Smooth muscle cell (in vitro differentiated cells): ENCODE results near the gene SCN9A. TPM values are rescaled to one million over a fixed set of nuclear protein-coding genes. Genes with fewer than 3 reads are reported as not detected.

Experiments
- DNase-seq: peaks from one replicate; lab custom pipeline; 2025; ENCODE audit not compliant: unreplicated experiment; lab: John Stamatoyannopoulos, UW
- H2AFZ ChIP-seq: fragments of 200-600 bp; sonication (generic); 2 replicates; pipeline ENCODE4 v1.6.0; 2016; ENCODE audit warnings: antibody characterized with exemption, low read depth, mild to moderate bottlenecking
- H3F3A ChIP-seq: fragments of 200-600 bp; sonication (generic); 2 replicates; pipeline ENCODE4 v1.6.0; 2017; ENCODE audit warnings: antibody characterized with exemption, low read depth
- H3K27ac ChIP-seq: fragments of 200-600 bp; sonication (generic); 2 replicates; pipeline ENCODE4 v1.5.1; 2016; ENCODE audit warnings: low read depth, mild to moderate bottlenecking
- H3K27me3 ChIP-seq: fragments of 200-600 bp; sonication (generic); 2 replicates; pipeline ENCODE4 v1.6.1; 2016; ENCODE audit warnings: low read depth, mild to moderate bottlenecking
- H3K36me3 ChIP-seq: fragments of 200-600 bp; sonication (generic); 2 replicates; pipeline ENCODE4 v1.5.1; 2016; ENCODE audit warnings: low read depth
- H3K4me1 ChIP-seq: fragments of 200-600 bp; sonication (generic); 2 replicates; pipeline ENCODE4 v1.5.1; 2016; ENCODE audit warnings: low read depth
- H3K4me2 ChIP-seq: fragments of 200-600 bp; sonication (generic); 2 replicates; pipeline ENCODE4 v1.6.0; 2016; ENCODE audit warnings: mild to moderate bottlenecking
- H3K4me3 ChIP-seq: fragments of 200-600 bp; sonication (generic); 2 replicates; pipeline ENCODE4 v1.5.1; 2016; ENCODE audit warnings: mild to moderate bottlenecking
- H3K79me2 ChIP-seq: fragments of 200-600 bp; sonication (generic); 2 replicates; pipeline ENCODE4 v1.6.0; 2016; ENCODE audit warnings: low read depth, mild to moderate bottlenecking
- H3K9ac ChIP-seq: fragments of 200-600 bp; sonication (generic); 2 replicates; pipeline ENCODE4 v1.6.0; 2016; ENCODE audit warnings: low read depth
- H3K9me3 ChIP-seq: fragments of 200-600 bp; sonication (generic); replicated peaks from 2 replicates; pipeline ENCODE4 v1.5.1; 2016; ENCODE audit warnings: low read depth
- H4K20me1 ChIP-seq: fragments of 200-600 bp; sonication (generic); 2 replicates; pipeline ENCODE4 v1.6.0; 2016; ENCODE audit warnings: low read depth
- WGBS: methylation state at CpG from one replicate; pipeline ENCODE4 v1.1.7; 2016; ENCODE audit warnings: low lambda C conversion rate; 5-methylcytosine and 5-hydroxymethylcytosine counted together
- polyA plus RNA-seq: library from polyadenylated mRNA; unstranded; fragments of >200 nt; fragmentation: Nextera tagmentation; extraction: Ambion mirVana; gene quantifications from 2 replicates; pipeline ENCODE4 v1.2.1, GENCODE V29; 2016
- total RNA-seq: library from RNA; depleted of rRNA; stranded (reverse); fragments of >200 nt; gene quantifications from 2 replicates; pipeline ENCODE4 v1.2.3, GENCODE V29; 2014
- TF ChIP-seq, protein P1 (sequence below): fragments of 200-600 bp; sonication (generic); IDR thresholded peaks from 2 replicates; pipeline ENCODE4 v1.5.1; 2017; ENCODE audit warnings: borderline replicate concordance, mild to moderate bottlenecking, antibody characterized with exemption; ENCODE audit not compliant: insufficient read depth, poor library complexity, severe bottlenecking

The SCN9A gene
- total and polyA plus RNA-seq, 2 experiments from 2014 or later, result 0.49 TPM; not detected in 1

- TF ChIP-seq, protein P1, sequence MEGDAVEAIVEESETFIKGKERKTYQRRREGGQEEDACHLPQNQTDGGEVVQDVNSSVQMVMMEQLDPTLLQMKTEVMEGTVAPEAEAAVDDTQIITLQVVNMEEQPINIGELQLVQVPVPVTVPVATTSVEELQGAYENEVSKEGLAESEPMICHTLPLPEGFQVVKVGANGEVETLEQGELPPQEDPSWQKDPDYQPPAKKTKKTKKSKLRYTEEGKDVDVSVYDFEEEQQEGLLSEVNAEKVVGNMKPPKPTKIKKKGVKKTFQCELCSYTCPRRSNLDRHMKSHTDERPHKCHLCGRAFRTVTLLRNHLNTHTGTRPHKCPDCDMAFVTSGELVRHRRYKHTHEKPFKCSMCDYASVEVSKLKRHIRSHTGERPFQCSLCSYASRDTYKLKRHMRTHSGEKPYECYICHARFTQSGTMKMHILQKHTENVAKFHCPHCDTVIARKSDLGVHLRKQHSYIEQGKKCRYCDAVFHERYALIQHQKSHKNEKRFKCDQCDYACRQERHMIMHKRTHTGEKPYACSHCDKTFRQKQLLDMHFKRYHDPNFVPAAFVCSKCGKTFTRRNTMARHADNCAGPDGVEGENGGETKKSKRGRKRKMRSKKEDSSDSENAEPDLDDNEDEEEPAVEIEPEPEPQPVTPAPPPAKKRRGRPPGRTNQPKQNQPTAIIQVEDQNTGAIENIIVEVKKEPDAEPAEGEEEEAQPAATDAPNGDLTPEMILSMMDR, result no peak
- Histone ChIP-seq H3K36me3 (no peaks in the 10 kb centered on the region), H3K9ac (no peak overlapping the region)
Observed at GRCh38 chr2:166418853-166419615, 43.3 kb upstream of the SCN9A start.

DNA sequence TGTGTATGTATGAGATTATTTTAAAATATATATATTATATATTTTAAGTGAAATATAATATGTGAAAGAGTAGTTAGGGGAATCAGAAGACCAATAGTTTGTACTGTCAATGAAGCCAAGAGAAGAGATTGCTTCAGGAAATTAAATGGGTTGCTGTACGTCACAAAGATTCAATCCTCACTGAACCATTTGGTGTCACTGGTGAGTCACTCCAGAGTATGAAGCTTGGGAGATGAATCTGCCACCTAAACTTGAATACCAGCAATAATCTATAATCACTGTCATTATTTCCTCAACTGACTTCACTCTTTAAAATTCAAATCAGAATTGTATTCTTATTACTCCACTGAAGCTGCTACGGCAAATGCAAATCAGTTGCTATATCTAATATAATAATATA is 41.9 kb upstream of the SCN9A start:
- H3K27ac ChIP-seq, result no peak overlapping the region
- no peaks in the 10 kb centered on the region for H4K20me1 ChIP-seq
- 55% methylated on average over 2 of the region's 2 CpGs for WGBS
- no peaks in the 10 kb centered on the region for H3K36me3 ChIP-seq
- no peaks in the 10 kb centered on the region for H3K9me3 ChIP-seq
- H3K27me3 ChIP-seq, result no peaks in the 10 kb centered on the region
- no peak for DNase-seq
- H3K4me3 ChIP-seq, result no peak overlapping the region
- no peaks in the 10 kb centered on the region for H3F3A ChIP-seq
- H2AFZ ChIP-seq, result no peak overlapping the region
- H3K4me1 ChIP-seq, result no peaks in the 10 kb centered on the region
- no peaks in the 10 kb centered on the region for H3K79me2 ChIP-seq
- no peak overlapping the region for H3K9ac ChIP-seq
- TF ChIP-seq, protein P1, result no peak
- no peak overlapping the region for H3K4me2 ChIP-seq

More at GRCh38 chr2:166418853-166419615, 43.3 kb upstream of the SCN9A start:
- DNase-seq, result no peak
- H3K79me2 ChIP-seq, result no peaks in the 10 kb centered on the region
- WGBS, result 72% methylated on average over 5 of the region's 5 CpGs
- no peak overlapping the region for H3K27ac ChIP-seq
- H3K4me2 ChIP-seq, result no peak overlapping the region
- no peaks in the 10 kb centered on the region for H3K9me3 ChIP-seq
- H3K4me3 ChIP-seq, result no peak overlapping the region
- no peaks in the 10 kb centered on the region for H4K20me1 ChIP-seq
- H3K4me1 ChIP-seq, result no peaks in the 10 kb centered on the region
- no peaks in the 10 kb centered on the region for H3K27me3 ChIP-seq
- no peaks in the 10 kb centered on the region for H3F3A ChIP-seq
- no peak overlapping the region for H2AFZ ChIP-seq

DNA sequence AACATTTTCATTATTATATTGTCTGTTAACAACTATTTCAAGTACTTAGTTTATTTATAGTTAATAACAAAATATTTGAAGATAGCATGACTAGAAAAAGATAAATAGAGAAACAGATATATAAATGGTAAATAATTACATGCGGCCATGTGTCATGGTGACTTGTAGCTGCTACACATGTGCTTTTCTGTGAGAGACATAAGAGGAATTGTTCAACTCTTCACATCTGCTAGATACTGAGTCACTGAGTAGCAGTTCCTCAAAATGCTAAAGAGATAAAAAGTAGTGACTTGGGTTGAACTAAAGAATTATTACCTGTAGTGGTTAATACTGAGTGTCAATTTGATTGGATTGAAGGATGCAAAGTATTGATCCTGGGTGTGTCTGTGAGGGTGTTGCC is 37.5 kb upstream of the SCN9A start:
- 97% methylated on average over 1 of the region's 1 CpG for WGBS
- no peaks in the 10 kb centered on the region for H3K27me3 ChIP-seq
- no peak overlapping the region for H2AFZ ChIP-seq
- no peak for DNase-seq
- no peaks in the 10 kb centered on the region for H3K36me3 ChIP-seq
- no peak overlapping the region for H3K9ac ChIP-seq
- no peak overlapping the region for H3K27ac ChIP-seq
- TF ChIP-seq, protein P1, result no peak
- no peak overlapping the region for H3K4me2 ChIP-seq
- H3K79me2 ChIP-seq, result no peaks in the 10 kb centered on the region
- no peaks in the 10 kb centered on the region for H3K4me1 ChIP-seq
- H3F3A ChIP-seq, result no peaks in the 10 kb centered on the region
- H4K20me1 ChIP-seq, result no peaks in the 10 kb centered on the region
- H3K4me3 ChIP-seq, result no peak overlapping the region
- no peaks in the 10 kb centered on the region for H3K9me3 ChIP-seq
